Ovary (tissue), 9 donors: ENCODE measurements around the gene GGN. TPM values are rescaled to one million over a fixed set of nuclear protein-coding genes. Genes with fewer than 3 reads are reported as not detected.

Experiments
- DNase-seq, 5 donors: peaks; one replicate each; pipeline ENCODE4 v3.0.0-alpha.2; 2019 to 2020
- H3K27ac ChIP-seq, 2 donors: fragments of 200-600 bp; one replicate each; pipeline versions ENCODE4 v1.5.1 to v1.8.0; 2019 to 2022
- H3K27me3 ChIP-seq: fragments of 200-600 bp; one replicate; pipeline ENCODE4 v1.8.0; 2022
- H3K36me3 ChIP-seq: fragments of 200-600 bp; sonication (generic); one replicate; pipeline ENCODE4 v1.5.1; 2019
- H3K4me1 ChIP-seq: one replicate; pipeline ENCODE4 v1.8.1; 2013; ENCODE audit warnings: mild to moderate bottlenecking, moderate library complexity; ENCODE audit not compliant: insufficient read depth
- H3K4me3 ChIP-seq: fragments of 200-600 bp; sonication (generic); one replicate; pipeline ENCODE4 v1.5.1; 2017
- H3K9me3 ChIP-seq, 2 donors: fragments of 200-600 bp in 1 of 2; sonication (generic) in 1 of 2; one replicate each; pipeline versions ENCODE4 v1.5.1 to v1.8.1; 2013 to 2019; ENCODE audit warnings: mild to moderate bottlenecking in 1 of 2, moderate library complexity in 1 of 2
- CTCF ChIP-seq, 3 donors: fragments of 450-650 bp in 2 of 3; fragments of 200-600 bp in 1 of 3; IDR thresholded peaks; one replicate each; pipeline versions ENCODE4 v1.5.1 to v1.8.0; 2016 to 2022; ENCODE audit warnings: antibody characterized with exemption in 3 of 3, mild to moderate bottlenecking in 1 of 3
- EP300 ChIP-seq: sonication (generic); formaldehyde crosslinking; IDR thresholded peaks from one replicate; pipeline ENCODE4 v1.6.1; 2017; ENCODE audit warnings: antibody characterized with exemption
- POLR2A ChIP-seq: fragments of 450-650 bp; IDR thresholded peaks from one replicate; pipeline ENCODE4 v1.6.1; 2017; ENCODE audit warnings: antibody characterized with exemption, mild to moderate bottlenecking, moderate library complexity
- WGBS, 3 donors: extraction: QIAGEN DNeasy Blood & Tissue Kit in 1 of 3; methylation state at CpG; one replicate each; pipeline versions ENCODE4 v1.1.5 to v1.1.7; 2013 to 2017; 5-methylcytosine and 5-hydroxymethylcytosine counted together
- intact Hi-C, 4 donors: fragments of 100-400 bp; cut with DNase I; formaldehyde crosslinking; loops; one replicate each; pipeline versions ENCODE4 v1.11.0 to v1.15.1; 2022 to 2023
- polyA plus RNA-seq, 2 donors: library from polyadenylated mRNA; stranded (reverse); fragments of 200-250 nt in 1 of 2; fragments of 350-450 nt in 1 of 2; fragmentation: Illumina TruSeq in 1 of 2; extraction: RNeasy Lipid Tissue Mini Kit (QIAGEN cat#74804) in 1 of 2; gene quantifications; one replicate each; pipeline ENCODE4 v1.2.3, GENCODE V29; 2013 to 2014
- total RNA-seq, 7 donors: library from RNA; depleted of rRNA in 2 of 7; stranded (reverse); fragments of >200 nt in 2 of 7; fragmentation: NEBNext Ultra II Directional in 3 of 7; extraction: Animal tissue kit (Norgen Biotek cat#: 25700) in 3 of 7; gene quantifications; one replicate each; pipeline versions ENCODE4 v1.1.0 to v1.2.4, GENCODE V29; 2016 to 2023
- donor health status: DM: no; HTN: no; CAD: no; lungs with moderate emphysema.
- donor health status: DM: no; HTN: no; CAD: no.
- donor health status: Bipolar disorder and iron deficiency.
- donor health status: DM: yes; HTN: yes; CAD: no.
- donor health status: DM: no; HTN: no; CAD: no.
- donor health status: DM: yes; HTN: yes; CAD: no.

Gene GGN
- total and polyA plus RNA-seq, 9 donors: 0.24 to 0.75 (median 0.54) TPM; not detected in 3

- no peak overlapping the region for H3K4me3 ChIP-seq
Measured at GRCh38 chr19:38425222-38425809, 37.5 kb upstream of the GGN start.

DNA sequence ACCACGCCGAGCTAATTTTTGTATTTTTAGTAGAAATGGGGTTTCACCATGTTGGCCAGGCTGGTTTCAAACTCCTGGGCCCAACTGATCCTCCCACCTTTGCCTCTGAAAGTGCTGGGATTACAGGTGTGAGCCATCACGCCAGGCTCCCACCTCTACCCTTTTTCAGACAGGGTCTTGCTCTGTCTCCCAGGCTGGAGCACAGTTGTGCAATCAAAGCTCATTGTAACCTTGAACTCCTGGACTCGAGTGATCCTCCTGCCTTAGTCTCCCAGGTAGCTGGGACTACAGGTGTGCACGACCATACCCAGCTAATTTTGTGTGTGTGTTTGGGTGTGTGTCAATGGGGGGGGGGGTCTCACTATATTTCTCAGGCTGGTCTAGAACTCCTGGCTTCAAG is 36.4 kb upstream of the GGN start:
- Histone ChIP-seq H3K27me3 (no peaks in the 10 kb centered on the region), H3K9me3 (no peaks in the 10 kb centered on the region), H3K27ac (no peak overlapping the region), H3K4me1 (no peaks in the 10 kb centered on the region), H3K36me3 (no peaks in the 10 kb centered on the region), H3K4me3 (no peak overlapping the region)
- intact Hi-C loops: no loop called here
- DNase-seq: no peak
- TF ChIP-seq EP300 (no peak), CTCF (IDR thresholded peaks at IDR 0.05) (no peak), POLR2A (no peak)
- WGBS, 3 donors: 73 to 80% (median 74%) methylated on average over 3 to 5 of the region's 5 CpGs

More at GRCh38 chr19:38425222-38425809, 37.5 kb upstream of the GGN start:
- no peaks in the 10 kb centered on the region for H3K4me1 ChIP-seq
- no peaks in the 10 kb centered on the region for H3K36me3 ChIP-seq
- no peaks in the 10 kb centered on the region for H3K9me3 ChIP-seq
- DNase-seq: no peak
- TF ChIP-seq CTCF (IDR thresholded peaks at IDR 0.05) (no peak), EP300 (no peak), POLR2A (no peak)
- 63 to 75% (median 68%) methylated on average over 7 of the region's 7 CpGs for WGBS, 3 donors
- H3K27me3 ChIP-seq: no peaks in the 10 kb centered on the region
- intact Hi-C loops: no loop called here
- H3K27ac ChIP-seq: no peak overlapping the region

- Histone ChIP-seq H3K9me3 (no peaks in the 10 kb centered on the region), H3K27me3 (no peaks in the 10 kb centered on the region), H3K4me1 (peaks cover 3% of the 10 kb centered on the region), H3K36me3 (no peaks in the 10 kb centered on the region), H3K4me3 (no peak overlapping the region), H3K27ac (no peak overlapping the region)
- DNase-seq: no peak
- no peak for TF ChIP-seq CTCF (IDR thresholded peaks at IDR 0.05)
- TF ChIP-seq EP300: no peak
- no peak for TF ChIP-seq POLR2A
- intact Hi-C loops: no loop called here
- 80 to 82% (median 82%) methylated on average over 7 of the region's 7 CpGs for WGBS, 3 donors
Measured at GRCh38 chr19:38422438-38422837, 34.6 kb upstream of the GGN start.

- Histone ChIP-seq H3K36me3 (no peaks in the 10 kb centered on the region), H3K9me3 (no peaks in the 10 kb centered on the region), H3K4me1 (peaks cover 3% of the 10 kb centered on the region), H3K4me3 (no peak overlapping the region), H3K27me3 (no peaks in the 10 kb centered on the region), H3K27ac (no peak overlapping the region)
- TF ChIP-seq POLR2A: no peak
- intact Hi-C loops: no loop called here
- 65 to 67% (median 65%) methylated on average over 14 of the region's 14 CpGs for WGBS, 3 donors
- DNase-seq: no peak
Measured at GRCh38 chr19:38421856-38422255, 34.0 kb upstream of the GGN start.

GRCh38 chr19:38420935-38421334 is 33.1 kb upstream of the GGN start:
- Histone ChIP-seq H3K4me3 (no peak overlapping the region), H3K27ac (no peak overlapping the region), H3K36me3 (no peaks in the 10 kb centered on the region), H3K27me3 (no peaks in the 10 kb centered on the region), H3K4me1 (peaks cover 3% of the 10 kb centered on the region), H3K9me3 (no peaks in the 10 kb centered on the region)
- WGBS, 3 donors: 78 to 83% (median 82%) methylated on average over 9 of the region's 9 CpGs
- DNase-seq: no peak
- intact Hi-C loops: no loop called here
- no peak for TF ChIP-seq EP300
- TF ChIP-seq CTCF (IDR thresholded peaks at IDR 0.05): no peak
- no peak for TF ChIP-seq POLR2A
